SK-N-SH (cell line): ENCODE measurements around the gene ADAD1. TPM values are rescaled to one million over a fixed set of nuclear protein-coding genes. Genes with fewer than 3 reads are reported as not detected.

Experiments
- CTCF ChIA-PET: fragments of 300-600, 350-600 bp; formaldehyde crosslinking; extraction: SDS; loops from one replicate; lab custom pipeline; 2021; lab: Yijun Ruan, JAX
- POLR2A ChIA-PET: fragments of 350-600 bp; sonication (Branson Sonifier 250); formaldehyde crosslinking; extraction: SDS; loops from one replicate; lab custom pipeline; 2020; ENCODE audit warnings: antibody characterized with exemption, inconsistent platforms; lab: Yijun Ruan, JAX
- DNase-seq: peaks from one replicate; pipeline ENCODE4 v3.0.0; 2012
- H2AFZ ChIP-seq: fragments of 200-600 bp; sonication (generic); 2 replicates; pipeline ENCODE4 v1.8.1; 2016; ENCODE audit warnings: antibody characterized with exemption, mild to moderate bottlenecking, low read depth
- H3F3A ChIP-seq: fragments of 200-600 bp; sonication (generic); replicated peaks from 2 replicates; pipeline ENCODE3; 2016; ENCODE audit warnings: antibody characterized with exemption, mild to moderate bottlenecking; ENCODE audit not compliant: insufficient read depth
- H3K27ac ChIP-seq, 2 experiments: fragments of 200-500 bp in 1 of 2; fragments of 200-600 bp in 1 of 2; sonication (Bioruptor generic) in 1 of 2; sonication (generic), shearing (Covaris generic) in 1 of 2; 2 replicates each; pipeline versions ENCODE4 v1.5.1 to v1.6.1; 2014 to 2016; ENCODE audit warnings: low read depth in 2 of 2, inconsistent platforms in 1 of 2, low read length in 1 of 2, mild to moderate bottlenecking in 1 of 2, mixed read lengths in 1 of 2
- H3K27me3 ChIP-seq: fragments of 200-600 bp; sonication (generic), shearing (Covaris generic); 2 replicates; pipeline ENCODE4 v1.6.1; 2016; ENCODE audit warnings: mixed run types; ENCODE audit not compliant: insufficient read depth
- H3K36me3 ChIP-seq, 2 experiments: fragments of 200-500 bp in 1 of 2; fragments of 200-600 bp in 1 of 2; sonication (Bioruptor generic) in 1 of 2; sonication (generic) in 1 of 2; replicated peaks in 1 of 2; 2 replicates each; pipeline versions ENCODE3 to v1.5.1; 2014 to 2016; ENCODE audit warnings: low read length in 1 of 2, mild to moderate bottlenecking in 1 of 2; ENCODE audit not compliant: insufficient read depth in 2 of 2, control insufficient read depth in 1 of 2
- H3K4me1 ChIP-seq, 2 experiments: fragments of 200-500 bp in 1 of 2; fragments of 200-600 bp in 1 of 2; sonication (Bioruptor generic) in 1 of 2; sonication (generic), shearing (Covaris generic) in 1 of 2; 2 replicates each; pipeline versions ENCODE4 v1.5.1 to v1.6.1; 2014 to 2016; ENCODE audit warnings: low read depth in 1 of 2, low read length in 1 of 2, mixed run types in 1 of 2; ENCODE audit not compliant: insufficient read depth in 2 of 2, control insufficient read depth in 1 of 2
- H3K4me2 ChIP-seq: fragments of 200-600 bp; sonication (generic), shearing (Covaris generic); 2 replicates; pipeline ENCODE4 v1.6.1; 2017; ENCODE audit warnings: mixed run types
- H3K4me3 ChIP-seq, 2 experiments: fragments of 200-500 bp in 1 of 2; fragments of 200-600 bp in 1 of 2; sonication (Bioruptor generic) in 1 of 2; sonication (generic), shearing (Covaris generic) in 1 of 2; 2 replicates each; pipeline versions ENCODE4 v1.5.1 to v1.8.1; 2014 to 2016; ENCODE audit warnings: low read depth in 2 of 2, inconsistent platforms in 1 of 2, low read length in 1 of 2, mild to moderate bottlenecking in 1 of 2, mixed read lengths in 1 of 2, moderate library complexity in 1 of 2
- H3K79me2 ChIP-seq: fragments of 200-600 bp; sonication (generic); 2 replicates; pipeline ENCODE4 v1.8.1; 2017; ENCODE audit warnings: mild to moderate bottlenecking; ENCODE audit not compliant: insufficient read depth
- H3K9ac ChIP-seq: fragments of 200-600 bp; sonication (generic); 2 replicates; pipeline ENCODE4 v1.6.1; 2017; ENCODE audit warnings: mixed run types
- H3K9me2 ChIP-seq: fragments of 200-600 bp; sonication (generic); 2 replicates; pipeline ENCODE4 v1.6.1; 2017; ENCODE audit warnings: mixed run types
- H3K9me3 ChIP-seq: fragments of 200-600 bp; sonication (generic); 2 replicates; pipeline ENCODE4 v1.6.1; 2017; ENCODE audit warnings: mixed run types, mild to moderate bottlenecking, moderate library complexity
- H4K20me1 ChIP-seq: fragments of 200-600 bp; sonication (generic); 2 replicates; pipeline ENCODE4 v1.6.1; 2017; ENCODE audit warnings: mild to moderate bottlenecking, mixed run types; ENCODE audit not compliant: insufficient read depth
- FOXJ3 ChIP-seq: sonication (generic); formaldehyde crosslinking; IDR thresholded peaks from 2 replicates; pipeline ENCODE4 v1.5.1; 2020; ENCODE audit warnings: mild to moderate bottlenecking, missing genetic modification reagents
- NFIC ChIP-seq: IDR thresholded peaks from 2 replicates; pipeline ENCODE4 v1.4.0; 2012; ENCODE audit warnings: borderline replicate concordance
- RXRA ChIP-seq: IDR thresholded peaks from 2 replicates; pipeline ENCODE4 v1.4.0; 2012; ENCODE audit warnings: low read depth, mild to moderate bottlenecking, borderline replicate concordance
- TAF1 ChIP-seq: IDR thresholded peaks from 2 replicates; pipeline ENCODE4 v1.6.1; 2012; ENCODE audit warnings: low read depth, mild to moderate bottlenecking, low read length, moderate library complexity, borderline replicate concordance
- TCF12 ChIP-seq: IDR thresholded peaks from 2 replicates; pipeline ENCODE4 v1.4.0; 2012
- TEAD4 ChIP-seq: IDR thresholded peaks from 2 replicates; pipeline ENCODE4 v1.4.0; 2012; ENCODE audit warnings: mild to moderate bottlenecking, borderline replicate concordance; ENCODE audit not compliant: insufficient read depth
- YY1 ChIP-seq: IDR thresholded peaks from 2 replicates; pipeline ENCODE4 v1.4.0; 2012; ENCODE audit warnings: low read depth, mild to moderate bottlenecking
- WGBS: methylation state at CpG from one replicate; pipeline ENCODE4 v1.1.6; 2017; ENCODE audit warnings: low lambda C conversion rate; 5-methylcytosine and 5-hydroxymethylcytosine counted together
- polyA plus RNA-seq, 3 experiments: library from polyadenylated mRNA; depleted of rRNA; stranded (reverse); fragments of >200 nt; gene quantifications; 2 replicates each; pipeline ENCODE4 v1.2.3, GENCODE V29; 2012
- TF ChIP-seq, protein P1 (sequence below): fragments of 150-350 bp; IDR thresholded peaks from 2 replicates; pipeline ENCODE4 v1.6.1; 2017; ENCODE audit warnings: antibody characterized with exemption, low read length, low read depth, borderline replicate concordance
- TF ChIP-seq, protein P2 (sequence below): IDR thresholded peaks from 2 replicates; pipeline ENCODE4 v1.4.0; 2012; ENCODE audit warnings: low read depth, borderline replicate concordance
- TF ChIP-seq, protein P3 (sequence below): IDR thresholded peaks from 2 replicates; pipeline ENCODE4; 2012
- TF ChIP-seq, protein P4 (sequence below): IDR thresholded peaks from 2 replicates; pipeline ENCODE4 v1.4.0; 2012; ENCODE audit warnings: low read depth, borderline replicate concordance
- TF ChIP-seq, protein P5 (sequence below): fragments of 150-350 bp; IDR thresholded peaks from 2 replicates; pipeline ENCODE4 v1.6.1; 2016; ENCODE audit warnings: mild to moderate bottlenecking, low read depth, low read length

ADAD1 gene
- polyA plus RNA-seq, 1 of the 3 experiments (the other 2 are of a cell fraction) = not detected

DNA sequence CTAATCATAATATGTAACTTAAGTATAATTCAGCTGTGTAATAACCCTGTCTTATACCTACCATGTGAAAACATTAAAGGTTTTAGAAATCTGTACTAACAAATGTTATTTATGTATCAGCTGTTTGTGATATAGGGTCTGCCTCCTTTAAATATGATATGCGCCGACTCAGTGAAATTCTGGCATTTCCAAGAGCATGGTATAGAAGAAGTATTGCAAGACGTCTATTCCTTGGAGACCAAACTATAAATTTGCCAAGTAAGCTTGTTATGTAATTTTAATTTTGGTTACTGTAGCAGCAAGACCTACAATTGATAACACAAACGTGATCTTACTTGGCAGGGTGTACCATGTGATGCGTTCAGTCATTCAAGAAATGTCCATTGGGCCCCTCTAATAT lies 32.3 kb upstream of the ADAD1 start (continued):
- TF ChIP-seq, protein P1, sequence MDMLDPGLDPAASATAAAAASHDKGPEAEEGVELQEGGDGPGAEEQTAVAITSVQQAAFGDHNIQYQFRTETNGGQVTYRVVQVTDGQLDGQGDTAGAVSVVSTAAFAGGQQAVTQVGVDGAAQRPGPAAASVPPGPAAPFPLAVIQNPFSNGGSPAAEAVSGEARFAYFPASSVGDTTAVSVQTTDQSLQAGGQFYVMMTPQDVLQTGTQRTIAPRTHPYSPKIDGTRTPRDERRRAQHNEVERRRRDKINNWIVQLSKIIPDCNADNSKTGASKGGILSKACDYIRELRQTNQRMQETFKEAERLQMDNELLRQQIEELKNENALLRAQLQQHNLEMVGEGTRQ = no peak
- TF ChIP-seq, all 33 proteins: peak for 0

DNA sequence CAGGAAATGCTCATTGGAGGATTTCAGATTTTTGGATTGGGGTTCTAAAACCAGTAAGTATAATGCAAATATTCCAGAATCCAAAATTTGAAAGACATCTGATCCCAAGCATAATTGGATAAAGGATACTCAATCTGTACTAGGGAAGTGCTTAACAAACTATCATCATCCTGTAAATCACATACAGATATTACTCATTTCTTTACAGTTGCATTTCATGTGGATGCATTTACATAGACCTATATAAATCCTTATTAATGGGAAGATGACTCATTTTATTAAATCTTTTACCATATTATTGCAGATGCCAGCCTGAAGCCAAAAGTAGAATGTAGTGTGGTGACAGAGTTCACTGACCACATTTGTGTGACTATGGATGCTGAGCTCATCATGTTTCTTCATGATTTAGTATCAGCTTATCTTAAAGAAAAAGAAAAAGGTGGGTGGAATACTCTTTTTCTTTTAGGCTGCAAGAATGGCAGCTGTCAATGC lies 22.4 kb upstream of the ADAD1 start:
- TF ChIP-seq, protein P2, sequence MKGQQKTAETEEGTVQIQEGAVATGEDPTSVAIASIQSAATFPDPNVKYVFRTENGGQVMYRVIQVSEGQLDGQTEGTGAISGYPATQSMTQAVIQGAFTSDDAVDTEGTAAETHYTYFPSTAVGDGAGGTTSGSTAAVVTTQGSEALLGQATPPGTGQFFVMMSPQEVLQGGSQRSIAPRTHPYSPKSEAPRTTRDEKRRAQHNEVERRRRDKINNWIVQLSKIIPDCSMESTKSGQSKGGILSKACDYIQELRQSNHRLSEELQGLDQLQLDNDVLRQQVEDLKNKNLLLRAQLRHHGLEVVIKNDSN = no peak
- no peak for DNase-seq
- Histone ChIP-seq H3K27me3 (no peaks in the 10 kb centered on the region), H3K9me3 (no peaks in the 10 kb centered on the region), H3F3A (no peaks in the 10 kb centered on the region), H3K4me1 (no peaks in the 10 kb centered on the region), H3K79me2 (no peaks in the 10 kb centered on the region), H2AFZ (no peak overlapping the region), H3K4me3 (no peak overlapping the region), H3K27ac (no peak overlapping the region), H3K36me3 (peaks cover 56 to 58% of the 10 kb centered on the region in 2 experiments), H3K9ac (no peak overlapping the region), H4K20me1 (no peaks in the 10 kb centered on the region), H3K9me2 (no peaks in the 10 kb centered on the region), H3K4me2 (no peak overlapping the region)
- POLR2A ChIA-PET = no interaction called here
- CTCF ChIA-PET = no interaction called here

DNA sequence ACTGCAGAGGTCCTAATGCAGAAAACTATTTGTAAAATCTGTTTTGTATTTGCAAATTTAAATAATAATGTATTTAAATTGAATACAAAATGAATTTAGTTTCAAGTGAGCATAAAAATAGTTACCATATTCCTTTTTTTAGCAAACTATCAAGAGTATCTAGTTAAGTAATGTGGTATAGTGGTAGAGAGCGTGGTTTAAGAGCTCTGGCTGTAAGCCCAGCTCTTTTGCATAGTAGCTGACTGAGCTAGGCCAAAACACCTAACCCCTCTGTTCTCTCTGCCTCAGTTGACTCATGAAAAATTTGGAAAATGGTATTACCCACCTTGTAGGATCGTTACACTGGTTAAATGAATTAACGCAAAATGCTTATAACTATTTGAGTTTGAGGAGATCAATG lies 18.1 kb upstream of the ADAD1 start:
- H3K4me1 ChIP-seq = no peaks in the 10 kb centered on the region
- no peak overlapping the region for H3K4me2 ChIP-seq
- H3K27me3 ChIP-seq = no peaks in the 10 kb centered on the region
- H4K20me1 ChIP-seq = no peaks in the 10 kb centered on the region
- POLR2A ChIA-PET = no interaction called here
- no peak overlapping the region for H3K9ac ChIP-seq
- H2AFZ ChIP-seq = no peak overlapping the region
- no peaks in the 10 kb centered on the region for H3K79me2 ChIP-seq
- WGBS = 92% methylated on average over 3 of the region's 3 CpGs
- no peaks in the 10 kb centered on the region for H3F3A ChIP-seq
- no peaks in the 10 kb centered on the region for H3K9me3 ChIP-seq
- CTCF ChIA-PET = no interaction called here
- H3K36me3 ChIP-seq = peaks cover 44 to 46% of the 10 kb centered on the region in 2 experiments
- H3K9me2 ChIP-seq = no peaks in the 10 kb centered on the region
- TF ChIP-seq TCF12 (no peak), RXRA (no peak), FOXJ3 (CRISPR knock-in tag) (no peak), TAF1 (no peak), TEAD4 (no peak), NFIC (no peak), YY1 (no peak)
- TF ChIP-seq, protein P3, sequence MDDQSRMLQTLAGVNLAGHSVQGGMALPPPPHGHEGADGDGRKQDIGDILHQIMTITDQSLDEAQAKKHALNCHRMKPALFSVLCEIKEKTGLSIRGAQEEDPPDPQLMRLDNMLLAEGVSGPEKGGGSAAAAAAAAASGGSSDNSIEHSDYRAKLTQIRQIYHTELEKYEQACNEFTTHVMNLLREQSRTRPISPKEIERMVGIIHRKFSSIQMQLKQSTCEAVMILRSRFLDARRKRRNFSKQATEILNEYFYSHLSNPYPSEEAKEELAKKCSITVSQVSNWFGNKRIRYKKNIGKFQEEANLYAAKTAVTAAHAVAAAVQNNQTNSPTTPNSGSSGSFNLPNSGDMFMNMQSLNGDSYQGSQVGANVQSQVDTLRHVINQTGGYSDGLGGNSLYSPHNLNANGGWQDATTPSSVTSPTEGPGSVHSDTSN = no peak
- TF ChIP-seq, protein P2 = no peak
- TF ChIP-seq, protein P4, sequence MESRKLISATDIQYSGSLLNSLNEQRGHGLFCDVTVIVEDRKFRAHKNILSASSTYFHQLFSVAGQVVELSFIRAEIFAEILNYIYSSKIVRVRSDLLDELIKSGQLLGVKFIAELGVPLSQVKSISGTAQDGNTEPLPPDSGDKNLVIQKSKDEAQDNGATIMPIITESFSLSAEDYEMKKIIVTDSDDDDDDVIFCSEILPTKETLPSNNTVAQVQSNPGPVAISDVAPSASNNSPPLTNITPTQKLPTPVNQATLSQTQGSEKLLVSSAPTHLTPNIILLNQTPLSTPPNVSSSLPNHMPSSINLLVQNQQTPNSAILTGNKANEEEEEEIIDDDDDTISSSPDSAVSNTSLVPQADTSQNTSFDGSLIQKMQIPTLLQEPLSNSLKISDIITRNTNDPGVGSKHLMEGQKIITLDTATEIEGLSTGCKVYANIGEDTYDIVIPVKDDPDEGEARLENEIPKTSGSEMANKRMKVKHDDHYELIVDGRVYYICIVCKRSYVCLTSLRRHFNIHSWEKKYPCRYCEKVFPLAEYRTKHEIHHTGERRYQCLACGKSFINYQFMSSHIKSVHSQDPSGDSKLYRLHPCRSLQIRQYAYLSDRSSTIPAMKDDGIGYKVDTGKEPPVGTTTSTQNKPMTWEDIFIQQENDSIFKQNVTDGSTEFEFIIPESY = no peak
- TF ChIP-seq, protein P5, sequence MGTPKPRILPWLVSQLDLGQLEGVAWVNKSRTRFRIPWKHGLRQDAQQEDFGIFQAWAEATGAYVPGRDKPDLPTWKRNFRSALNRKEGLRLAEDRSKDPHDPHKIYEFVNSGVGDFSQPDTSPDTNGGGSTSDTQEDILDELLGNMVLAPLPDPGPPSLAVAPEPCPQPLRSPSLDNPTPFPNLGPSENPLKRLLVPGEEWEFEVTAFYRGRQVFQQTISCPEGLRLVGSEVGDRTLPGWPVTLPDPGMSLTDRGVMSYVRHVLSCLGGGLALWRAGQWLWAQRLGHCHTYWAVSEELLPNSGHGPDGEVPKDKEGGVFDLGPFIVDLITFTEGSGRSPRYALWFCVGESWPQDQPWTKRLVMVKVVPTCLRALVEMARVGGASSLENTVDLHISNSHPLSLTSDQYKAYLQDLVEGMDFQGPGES = no peak
- H3K4me3 ChIP-seq = no peak overlapping the region
- no peak for DNase-seq
- H3K27ac ChIP-seq = no peak overlapping the region
